WTC11 (cell line): Measurements from ENCODE around the gene B3GNT7. TPM values are rescaled to one million over a fixed set of nuclear protein-coding genes. Genes with fewer than 3 reads are reported as not detected.

Experiments used
- ATAC-seq: fragments of 200-7000 bp; cut with Tn5 transposase; 2 replicates; pipeline ENCODE4 v1.10.0; 2021; ENCODE audit warnings: mild to moderate bottlenecking, moderate library complexity
- CTCF ChIA-PET: fragments of 300-600 bp; sonication (Branson Sonifier 250); formaldehyde crosslinking; loops from one replicate; lab custom pipeline; 2021; ENCODE audit warnings: antibody characterized with exemption; lab: Charles Lee
- POLR2A ChIA-PET: fragments of 350-600 bp; sonication (Branson Sonifier 250); formaldehyde crosslinking; loops from one replicate; lab custom pipeline; 2021; ENCODE audit warnings: antibody characterized with exemption; lab: Charles Lee
- DNase-seq: peaks from one replicate; pipeline ENCODE4 v3.0.0; 2021; ENCODE audit warnings: low spot score
- H3K27ac Mint-ChIP-seq: 2 replicates; pipeline ENCODE4 v1.8.0; 2021; ENCODE audit warnings: mixed read lengths
- H3K27me3 Mint-ChIP-seq: 2 replicates; pipeline ENCODE4 v1.8.0; 2021; ENCODE audit warnings: low read depth, mild to moderate bottlenecking, moderate library complexity, mixed read lengths
- H3K36me3 Mint-ChIP-seq: 2 replicates; pipeline ENCODE4 v1.8.0; 2021; ENCODE audit warnings: mixed read lengths
- H3K4me1 Mint-ChIP-seq: 2 replicates; pipeline ENCODE4 v1.8.0; 2022; ENCODE audit warnings: mixed read lengths
- H3K4me3 Mint-ChIP-seq: 2 replicates; pipeline ENCODE4 v1.8.0; 2021; ENCODE audit warnings: mild to moderate bottlenecking, moderate library complexity, mixed read lengths
- H3K9me3 Mint-ChIP-seq: 2 replicates; pipeline ENCODE4 v1.8.0; 2021; ENCODE audit warnings: mixed read lengths
- AR ChIP-seq: fragments of 250-450 bp; sonication (Bioruptor Pico); IDR thresholded peaks from 2 replicates; pipeline ENCODE4 v1.9.0; 2021; ENCODE audit warnings: mild to moderate bottlenecking
- CDX4 ChIP-seq: fragments of 250-450 bp; sonication (Bioruptor Pico); IDR thresholded peaks from 2 replicates; pipeline ENCODE4 v1.9.0; 2021; ENCODE audit warnings: moderate library complexity, mild to moderate bottlenecking, inconsistent platforms, borderline replicate concordance
- E2F1 ChIP-seq: sonication (generic); formaldehyde crosslinking; IDR thresholded peaks from 2 replicates; pipeline ENCODE4 v1.8.0; 2022; ENCODE audit warnings: mild to moderate bottlenecking, missing genetic modification reagents
- EMX1 ChIP-seq: fragments of 250-450 bp; sonication (Bioruptor Pico); IDR thresholded peaks from 2 replicates; pipeline ENCODE4 v1.8.0; 2021; ENCODE audit warnings: mild to moderate bottlenecking
- GABPB1 ChIP-seq: sonication (generic); formaldehyde crosslinking; IDR thresholded peaks from 2 replicates; pipeline ENCODE4 v1.8.1; 2023; ENCODE audit warnings: mild to moderate bottlenecking, missing genetic modification reagents
- GTF2I ChIP-seq: fragments of 250-450 bp; sonication (Bioruptor Pico); conservative IDR thresholded peaks from 2 replicates; pipeline ENCODE4 v1.4.0; 2021; ENCODE audit warnings: mild to moderate bottlenecking
- HMGA2 ChIP-seq: fragments of 250-450 bp; sonication (Bioruptor Pico); IDR thresholded peaks from 2 replicates; pipeline ENCODE4 v1.4.0; 2021; ENCODE audit warnings: mild to moderate bottlenecking, moderate library complexity
- MAX ChIP-seq: sonication (generic); formaldehyde crosslinking; IDR thresholded peaks from 2 replicates; pipeline ENCODE4 v1.8.0; 2022; ENCODE audit warnings: mild to moderate bottlenecking, missing genetic modification reagents
- MXD4 ChIP-seq: fragments of 250-450 bp; sonication (Bioruptor Pico); IDR thresholded peaks from 2 replicates; pipeline ENCODE4 v1.8.0; 2021; ENCODE audit warnings: mild to moderate bottlenecking, moderate library complexity, borderline replicate concordance
- NFATC4 ChIP-seq: fragments of 250-450 bp; sonication (Bioruptor Pico); IDR thresholded peaks from 2 replicates; pipeline ENCODE4 v1.9.0; 2021; ENCODE audit warnings: mild to moderate bottlenecking
- NR1H2 ChIP-seq: sonication (generic); formaldehyde crosslinking; IDR thresholded peaks from 2 replicates; pipeline ENCODE4 v1.9.0; 2021; ENCODE audit warnings: mild to moderate bottlenecking, moderate library complexity, missing genetic modification reagents
- RORB ChIP-seq: fragments of 250-450 bp; sonication (Bioruptor Pico); IDR thresholded peaks from 2 replicates; pipeline ENCODE4 v1.9.0; 2021; ENCODE audit warnings: mild to moderate bottlenecking
- SOX15 ChIP-seq: fragments of 250-450 bp; sonication (Bioruptor Pico); IDR thresholded peaks from 2 replicates; pipeline ENCODE4 v1.9.0; 2021; ENCODE audit warnings: mild to moderate bottlenecking
- TCF7 ChIP-seq: sonication (generic); formaldehyde crosslinking; IDR thresholded peaks from 2 replicates; pipeline ENCODE4 v1.8.0; 2022; ENCODE audit warnings: mild to moderate bottlenecking, low read depth, missing genetic modification reagents, moderate library complexity
- USF2 ChIP-seq: sonication (generic); formaldehyde crosslinking; IDR thresholded peaks from 2 replicates; pipeline ENCODE4 v1.8.1; 2023; ENCODE audit warnings: mild to moderate bottlenecking, missing genetic modification reagents, moderate library complexity
- ZBTB21 ChIP-seq: sonication (generic); formaldehyde crosslinking; IDR thresholded peaks from 2 replicates; pipeline ENCODE4 v1.8.1; 2023; ENCODE audit warnings: mild to moderate bottlenecking, missing genetic modification reagents, borderline replicate concordance
- ZNF121 ChIP-seq: sonication (generic); formaldehyde crosslinking; IDR thresholded peaks from 2 replicates; pipeline ENCODE4 v1.8.0; 2023; ENCODE audit warnings: missing genetic modification reagents
- ZNF138 ChIP-seq: sonication (generic); formaldehyde crosslinking; conservative IDR thresholded peaks from 2 replicates; pipeline ENCODE4 v1.8.1; 2022; ENCODE audit warnings: mild to moderate bottlenecking, moderate library complexity, missing genetic modification reagents
- ZNF219 ChIP-seq: sonication (generic); formaldehyde crosslinking; IDR thresholded peaks from 2 replicates; pipeline ENCODE4 v1.8.0; 2023; ENCODE audit warnings: missing genetic modification reagents, mild to moderate bottlenecking, borderline replicate concordance
- ZNF423 ChIP-seq: fragments of 250-450 bp; sonication (Bioruptor Pico); IDR thresholded peaks from 2 replicates; pipeline ENCODE4 v2.1.2; 2022; ENCODE audit warnings: mild to moderate bottlenecking, moderate library complexity
- ZNF671 ChIP-seq: fragments of 250-450 bp; sonication (Bioruptor Pico); IDR thresholded peaks from 2 replicates; pipeline ENCODE4 v1.8.0; 2021; ENCODE audit warnings: mild to moderate bottlenecking
- ZSCAN18 ChIP-seq: fragments of 250-450 bp; sonication (Bioruptor Pico); IDR thresholded peaks from 2 replicates; pipeline ENCODE4 v2.1.2; 2022; ENCODE audit warnings: mild to moderate bottlenecking, moderate library complexity
- total RNA-seq: library from RNA; stranded (reverse); gene quantifications from 3 replicates; pipeline ENCODE4 v1.2.3, GENCODE V29; 2021

B3GNT7 gene
- total RNA-seq, 1 experiment from 2014 or later: 151 TPM

- H3K27ac Mint-ChIP-seq: no peak overlapping the region
- peaks cover 7% of the 10 kb centered on the region for H3K4me1 Mint-ChIP-seq
- CTCF ChIA-PET: no interaction called here
- ATAC-seq (no peak), DNase-seq (no peak)
- no peak overlapping the region for H3K4me3 Mint-ChIP-seq
- no peaks in the 10 kb centered on the region; the same call in none of the 2 replicates for H3K27me3 Mint-ChIP-seq
- POLR2A ChIA-PET: no interaction called here
- TF ChIP-seq MXD4 (CRISPR knock-in tag) (no peak), ZSCAN18 (CRISPR knock-in tag) (no peak), USF2 (CRISPR knock-in tag) (no peak), GABPB1 (no peak), GTF2I (CRISPR knock-in tag) (no peak), ZNF138 (CRISPR knock-in tag) (no peak)
- H3K36me3 Mint-ChIP-seq: peaks cover 30% of the 10 kb centered on the region
- peaks cover 32% of the 10 kb centered on the region for H3K9me3 Mint-ChIP-seq
Observed at GRCh38 chr2:231431606-231432005, 36.1 kb downstream of the B3GNT7 start.

GRCh38 chr2:231433990-231434389, 38.5 kb downstream of the B3GNT7 start:
- Mint-ChIP-seq H3K27ac (no peak overlapping the region), H3K27me3 (no peaks in the 10 kb centered on the region; the same call in none of the 2 replicates), H3K4me1 (peaks cover 6% of the 10 kb centered on the region), H3K4me3 (no peak overlapping the region), H3K36me3 (peaks cover 30% of the 10 kb centered on the region), H3K9me3 (peaks cover 35% of the 10 kb centered on the region)
- DNase-seq (no peak), ATAC-seq (no peak)
- ChIA-PET POLR2A (no interaction called here), CTCF (interaction anchor here (0.9 kb wide), 1 partner anchor 18 kb away, joined by 3 read pairs; no protein-coding TSS in a partner anchor)
- TF ChIP-seq TCF7 (CRISPR knock-in tag): no peak
- no peak for TF ChIP-seq ZNF423 (CRISPR knock-in tag)
- TF ChIP-seq AR (CRISPR knock-in tag): no peak
- no peak for TF ChIP-seq HMGA2 (CRISPR knock-in tag)
- TF ChIP-seq ZNF138 (CRISPR knock-in tag): no peak
- TF ChIP-seq MAX: no peak
- TF ChIP-seq ZNF219 (CRISPR knock-in tag): no peak
- TF ChIP-seq ZNF121: no peak
- TF ChIP-seq NFATC4: no peak
- no peak for TF ChIP-seq ZNF671 (CRISPR knock-in tag)
- no peak for TF ChIP-seq RORB (CRISPR knock-in tag)
- TF ChIP-seq NR1H2 (CRISPR knock-in tag): no peak
- no peak for TF ChIP-seq EMX1 (CRISPR knock-in tag)
- TF ChIP-seq, all 79 proteins: peak for 0

- TF ChIP-seq SOX15 (no peak), ZBTB21 (CRISPR knock-in tag) (no peak), CDX4 (CRISPR knock-in tag) (no peak), E2F1 (CRISPR knock-in tag) (no peak)
- ChIA-PET CTCF (interaction anchor here (0.8 to 1.1 kb wide), 4 partner anchors 15 to 210 kb away, joined by 3 read pairs; no protein-coding TSS in a partner anchor), POLR2A (no interaction called here)
- DNase-seq: no peak
- Mint-ChIP-seq H3K36me3 (peaks cover 2% of the 10 kb centered on the region), H3K27ac (no peak overlapping the region), H3K27me3 (no peaks in the 10 kb centered on the region), H3K4me1 (no peaks in the 10 kb centered on the region), H3K9me3 (peaks cover 9% of the 10 kb centered on the region), H3K4me3 (no peak overlapping the region)
- no peak for ATAC-seq
Observed at GRCh38 chr2:231436957-231437356, 41.4 kb downstream of the B3GNT7 start.
